GM12878 (cell line): ENCODE measurements around the gene S100A8. TPM values are rescaled to one million over a fixed set of nuclear protein-coding genes. Genes with fewer than 3 reads are reported as not detected.

ENCODE experiments used
- ATAC-seq: fragments of 200-7000 bp; cut with Tn5 transposase; 3 replicates; pipeline ENCODE4 v1.9.1; 2020; ENCODE audit warnings: mild to moderate bottlenecking, moderate library complexity
- BruUV-seq: library from RNA; stranded (reverse); fragments of 400-500 nt; replicated peaks from 2 replicates; lab custom pipeline; 2021; lab: Mats Ljungman, UMichigan
- CTCF ChIA-PET: fragments of 300-600 bp; sonication (Branson Sonifier 250); formaldehyde crosslinking; extraction: SDS; loops from one replicate; lab custom pipeline; 2021; ENCODE audit warnings: inconsistent platforms; lab: Yijun Ruan, JAX
- POLR2A ChIA-PET: fragments of 350-600 bp; formaldehyde crosslinking; extraction: SDS; loops from one replicate; lab custom pipeline; 2021; ENCODE audit warnings: inconsistent platforms; lab: Charles Lee
- RAD21 ChIA-PET: fragments of 300-600 bp; sonication (Branson Sonifier 250); formaldehyde crosslinking; loops from one replicate; lab custom pipeline; 2023; ENCODE audit warnings: antibody characterized with exemption; ENCODE audit not compliant: unreplicated experiment; lab: Charles Lee
- SMC1A ChIA-PET: fragments of 300-600 bp; sonication (Branson Sonifier 250); formaldehyde crosslinking; loops from one replicate; lab custom pipeline; 2023; ENCODE audit not compliant: unreplicated experiment, uncharacterized antibody; lab: Charles Lee
- DNase-seq: peaks from one replicate; pipeline ENCODE4 v3.0.0-alpha.2; 2011; ENCODE audit warnings: low read depth, low spot score
- FAIRE-seq: peaks from 3 replicates; lab custom pipeline; 2011; peaks lifted over from hg19 to GRCh38; lab: Jason Lieb, UNC
- H2AFZ ChIP-seq: 2 replicates; pipeline ENCODE4 v1.6.0; 2011; ENCODE audit warnings: low read depth, low read length, control low read depth; ENCODE audit not compliant: control insufficient read depth
- H3K27ac ChIP-seq: 2 replicates; pipeline ENCODE4 v1.5.1; 2011; ENCODE audit warnings: control low read depth; ENCODE audit not compliant: control insufficient read depth, insufficient read depth
- H3K27me3 ChIP-seq, 2 experiments: replicated peaks in 1 of 2; 2 replicates each; pipeline versions ENCODE4 v1.6.0 to v1.6.1; 2011; ENCODE audit warnings: low read length in 1 of 2; ENCODE audit not compliant: control insufficient read depth in 2 of 2, insufficient read depth in 2 of 2
- H3K36me3 ChIP-seq, 2 experiments: 2 replicates each; pipeline ENCODE4 v1.5.1; 2011; ENCODE audit warnings: low read length in 1 of 2; ENCODE audit not compliant: control insufficient read depth in 2 of 2, insufficient read depth in 2 of 2
- H3K4me1 ChIP-seq: 2 replicates; pipeline ENCODE4 v1.6.1; 2011; ENCODE audit warnings: mild to moderate bottlenecking, low read length, moderate library complexity, mixed read lengths; ENCODE audit not compliant: control insufficient read depth, insufficient read depth
- H3K4me2 ChIP-seq: 2 replicates; pipeline ENCODE4 v1.6.0; 2011; ENCODE audit warnings: control low read depth; ENCODE audit not compliant: control insufficient read depth, insufficient read depth
- H3K4me3 ChIP-seq: fragments of 200-600 bp; sonication (generic); 2 replicates; pipeline ENCODE4 v1.5.1; 2016
- H3K79me2 ChIP-seq: 2 replicates; pipeline ENCODE4 v1.6.0; 2011; ENCODE audit warnings: low read length; ENCODE audit not compliant: control insufficient read depth, insufficient read depth
- H3K9ac ChIP-seq: 2 replicates; pipeline ENCODE4 v1.8.0; 2011; ENCODE audit warnings: low read length, control low read depth, mixed read lengths; ENCODE audit not compliant: control insufficient read depth, insufficient read depth
- H3K9me3 ChIP-seq: replicated peaks from 3 replicates; pipeline ENCODE4 v1.5.1; 2011; ENCODE audit warnings: mild to moderate bottlenecking, low read length; ENCODE audit not compliant: control insufficient read depth, insufficient read depth
- H4K20me1 ChIP-seq: 2 replicates; pipeline ENCODE4 v1.6.0; 2011; ENCODE audit not compliant: control insufficient read depth, insufficient read depth
- CBX3 ChIP-seq: fragments of 200-600 bp; sonication (generic); IDR thresholded peaks from 2 replicates; pipeline ENCODE4 v1.6.1; 2016; ENCODE audit warnings: low read depth, borderline replicate concordance
- EP300 ChIP-seq, 2 experiments: fragments of 150-350 bp in 1 of 2; IDR thresholded peaks; 2 replicates each; pipeline ENCODE4 v1.6.1; 2011 to 2012; ENCODE audit warnings: low read depth in 2 of 2, low read length in 2 of 2, borderline replicate concordance in 1 of 2, improper control_type of control experiment in 1 of 2, inconsistent platforms in 1 of 2; ENCODE audit not compliant: control insufficient read depth in 1 of 2
- JUNB ChIP-seq: IDR thresholded peaks from 2 replicates; pipeline ENCODE4 v1.6.1; 2016; ENCODE audit warnings: antibody characterized with exemption, mild to moderate bottlenecking
- KAT2A ChIP-seq: conservative IDR thresholded peaks from 2 replicates; pipeline ENCODE4 v1.6.1; 2011; ENCODE audit warnings: low read depth, low read length; ENCODE audit not compliant: control insufficient read depth
- KDM1A ChIP-seq: fragments of 200-600 bp; sonication (generic); IDR thresholded peaks from 2 replicates; pipeline ENCODE4 v1.6.1; 2016; ENCODE audit warnings: borderline replicate concordance
- KLF5 ChIP-seq: fragments of 450-650 bp; IDR thresholded peaks from 2 replicates; pipeline ENCODE4 v1.6.1; 2014; ENCODE audit warnings: mild to moderate bottlenecking; ENCODE audit not compliant: partially characterized antibody
- NR2F1 ChIP-seq: fragments of 450-650 bp; conservative IDR thresholded peaks from 2 replicates; pipeline ENCODE4 v1.6.1; 2017; ENCODE audit warnings: mild to moderate bottlenecking
- RELA ChIP-seq: fragments of 450-650 bp; IDR thresholded peaks from 2 replicates; pipeline ENCODE4 v1.8.0; 2014; ENCODE audit warnings: borderline replicate concordance; ENCODE audit not compliant: partially characterized antibody
- SMAD5 ChIP-seq: IDR thresholded peaks from 2 replicates; pipeline ENCODE4 v1.6.1; 2016; ENCODE audit warnings: antibody characterized with exemption, low read depth
- SRF ChIP-seq, 2 experiments: IDR thresholded peaks; 2 replicates each; pipeline ENCODE4 v1.6.1; 2011; ENCODE audit warnings: low read depth in 2 of 2, low read length in 2 of 2, mild to moderate bottlenecking in 1 of 2, moderate library complexity in 1 of 2
- ZBED1 ChIP-seq: IDR thresholded peaks from 2 replicates; pipeline ENCODE4 v1.6.1; 2016; ENCODE audit warnings: borderline replicate concordance
- WGBS: methylation state at CpG from one replicate; pipeline ENCODE4 v1.1.6; 2016; ENCODE audit warnings: low lambda C conversion rate; ENCODE audit not compliant: insufficient replicate concordance, insufficient coverage; ENCODE audit errors: missing lambda C conversion rate; 5-methylcytosine and 5-hydroxymethylcytosine counted together
- in situ Hi-C: fragments of 300-500 bp; cut with MboI; formaldehyde crosslinking; loops from 9 replicates; pipeline ENCODE4 v1.14.3; 2018; ENCODE audit warnings: mixed read lengths
- intact Hi-C: fragments of 100-400 bp; cut with micrococcal nuclease; formaldehyde crosslinking; loops from one replicate; pipeline ENCODE4 v1.14.2; 2022; ENCODE audit not compliant: unreplicated experiment
- polyA plus RNA-seq, 11 experiments: library from polyadenylated mRNA; depleted of rRNA in 4 of 11; unstranded in 6 of 11; stranded (reverse) in 5 of 11; fragments of >200 nt; fragmentation: Nextera tagmentation in 4 of 11; fragmentation: Illumina TruSeq in 1 of 11; extraction: Ambion mirVana in 4 of 11; extraction: Trizol in 1 of 11; gene quantifications; 1 replicate in 1 of 11; 2 replicates in 10 of 11; pipeline versions ENCODE4 v1.2.1 to v1.2.3, GENCODE V29; 2011 to 2016; ENCODE audit warnings: inconsistent platforms in 2 of 11, missing spikeins in 2 of 11, low read depth in 1 of 11
- total RNA-seq, 4 experiments: library from RNA; depleted of rRNA in 3 of 4; stranded (reverse); fragments of >200 nt in 3 of 4; fragmentation: Illumina TruSeq in 1 of 4; extraction: Trizol in 1 of 4; gene quantifications; 2 replicates each; pipeline versions ENCODE4 v1.2.1 to v1.2.3, GENCODE V29; 2013 to 2021
- TF ChIP-seq, protein P1 (sequence below): fragments of 450-650 bp; IDR thresholded peaks from 2 replicates; pipeline ENCODE4 v1.6.1; 2017; ENCODE audit warnings: low read depth, mild to moderate bottlenecking, moderate library complexity
- TF ChIP-seq, protein P2 (sequence below): IDR thresholded peaks from 2 replicates; pipeline ENCODE4 v1.6.1; 2011; ENCODE audit warnings: borderline replicate concordance, low read depth, mild to moderate bottlenecking, moderate library complexity, mixed read lengths, low read length; ENCODE audit not compliant: insufficient read depth; ENCODE audit errors: extremely low read length
- TF ChIP-seq, protein P3 (sequence below): fragments of 150-350 bp; IDR thresholded peaks from 2 replicates; pipeline ENCODE4 v1.6.1; 2016; ENCODE audit warnings: low read depth, low read length
- TF ChIP-seq, protein P4 (sequence below): IDR thresholded peaks from 2 replicates; pipeline ENCODE4 v1.6.1; 2012; ENCODE audit warnings: low read depth, low read length, improper control_type of control experiment
- TF ChIP-seq, protein P5 (sequence below): IDR thresholded peaks from 2 replicates; pipeline ENCODE4 v1.6.1; 2011; ENCODE audit warnings: low read depth, low read length, improper control_type of control experiment, borderline replicate concordance

S100A8 gene
- total and polyA plus RNA-seq, 10 of the 15 experiments (the other 5 are each of a cell fraction or from before 2014, with no cell fraction given) = 0.28 TPM; not detected in 9

DNA sequence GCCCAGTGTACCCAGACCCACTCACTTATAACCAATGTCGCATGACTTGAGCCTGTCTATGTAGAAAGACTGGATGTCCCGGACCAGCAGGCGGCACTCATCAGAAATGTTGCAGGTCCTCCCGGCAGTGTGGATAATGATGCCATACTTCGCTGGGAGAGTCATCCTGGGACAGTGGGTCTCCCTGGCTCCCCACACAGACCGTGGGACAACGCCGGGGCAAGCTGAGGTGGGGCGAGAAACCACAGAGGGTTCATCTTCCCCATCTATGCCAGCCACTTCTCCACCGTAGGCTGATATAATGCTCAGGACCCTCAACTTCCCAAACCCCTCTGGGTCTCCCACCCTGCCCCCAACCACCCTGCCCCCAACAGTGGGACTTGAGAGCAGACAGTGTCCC lies 50.5 kb downstream of the S100A8 start:
- SMC1A ChIA-PET = interaction anchor here (4.9 kb wide), 1 partner anchor 13 kb away, joined by 27 read pairs; no protein-coding TSS in a partner anchor
- DNase-seq (no peak), ATAC-seq (no peak), FAIRE-seq (no peak)
- peaks cover 22% of the 10 kb centered on the region for H3K4me1 ChIP-seq
- no peak overlapping the region for H3K4me3 ChIP-seq
- intact Hi-C loops = loop anchor here (5.0 kb wide), 1 partner anchor 78 kb away; no protein-coding TSS in a partner anchor
- H3K4me2 ChIP-seq = peak overlapping the region; percentile 26; the same call in 1 of the 2 replicates
- H3K9ac ChIP-seq = no peak overlapping the region
- peak overlapping the region; percentile 7 for H3K27ac ChIP-seq
- 60% methylated on average over 10 of the region's 10 CpGs for WGBS
- BruUV-seq = no TSS peak
- TF ChIP-seq RELA (no peak), KAT2A (no peak), SRF (IDR thresholded peaks at IDR 0.05; ENCODE audit: low read depth in 2 of 2, low read length in 2 of 2) (no peak), NR2F1 (no peak), ZBED1 (no peak), CBX3 (no peak), EP300 (IDR thresholded peaks at IDR 0.05; ENCODE audit: borderline replicate concordance in 1 of 2, control insufficient read depth in 1 of 2, low read depth in 2 of 2, low read length in 2 of 2) (no peak), JUNB (no peak), KDM1A (no peak), SMAD5 (no peak), KLF5 (no peak)
- TF ChIP-seq, protein P1, sequence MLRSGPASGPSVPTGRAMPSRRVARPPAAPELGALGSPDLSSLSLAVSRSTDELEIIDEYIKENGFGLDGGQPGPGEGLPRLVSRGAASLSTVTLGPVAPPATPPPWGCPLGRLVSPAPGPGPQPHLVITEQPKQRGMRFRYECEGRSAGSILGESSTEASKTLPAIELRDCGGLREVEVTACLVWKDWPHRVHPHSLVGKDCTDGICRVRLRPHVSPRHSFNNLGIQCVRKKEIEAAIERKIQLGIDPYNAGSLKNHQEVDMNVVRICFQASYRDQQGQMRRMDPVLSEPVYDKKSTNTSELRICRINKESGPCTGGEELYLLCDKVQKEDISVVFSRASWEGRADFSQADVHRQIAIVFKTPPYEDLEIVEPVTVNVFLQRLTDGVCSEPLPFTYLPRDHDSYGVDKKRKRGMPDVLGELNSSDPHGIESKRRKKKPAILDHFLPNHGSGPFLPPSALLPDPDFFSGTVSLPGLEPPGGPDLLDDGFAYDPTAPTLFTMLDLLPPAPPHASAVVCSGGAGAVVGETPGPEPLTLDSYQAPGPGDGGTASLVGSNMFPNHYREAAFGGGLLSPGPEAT = no peak
- TF ChIP-seq, protein P2, sequence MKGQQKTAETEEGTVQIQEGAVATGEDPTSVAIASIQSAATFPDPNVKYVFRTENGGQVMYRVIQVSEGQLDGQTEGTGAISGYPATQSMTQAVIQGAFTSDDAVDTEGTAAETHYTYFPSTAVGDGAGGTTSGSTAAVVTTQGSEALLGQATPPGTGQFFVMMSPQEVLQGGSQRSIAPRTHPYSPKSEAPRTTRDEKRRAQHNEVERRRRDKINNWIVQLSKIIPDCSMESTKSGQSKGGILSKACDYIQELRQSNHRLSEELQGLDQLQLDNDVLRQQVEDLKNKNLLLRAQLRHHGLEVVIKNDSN = no peak
- TF ChIP-seq, protein P3, sequence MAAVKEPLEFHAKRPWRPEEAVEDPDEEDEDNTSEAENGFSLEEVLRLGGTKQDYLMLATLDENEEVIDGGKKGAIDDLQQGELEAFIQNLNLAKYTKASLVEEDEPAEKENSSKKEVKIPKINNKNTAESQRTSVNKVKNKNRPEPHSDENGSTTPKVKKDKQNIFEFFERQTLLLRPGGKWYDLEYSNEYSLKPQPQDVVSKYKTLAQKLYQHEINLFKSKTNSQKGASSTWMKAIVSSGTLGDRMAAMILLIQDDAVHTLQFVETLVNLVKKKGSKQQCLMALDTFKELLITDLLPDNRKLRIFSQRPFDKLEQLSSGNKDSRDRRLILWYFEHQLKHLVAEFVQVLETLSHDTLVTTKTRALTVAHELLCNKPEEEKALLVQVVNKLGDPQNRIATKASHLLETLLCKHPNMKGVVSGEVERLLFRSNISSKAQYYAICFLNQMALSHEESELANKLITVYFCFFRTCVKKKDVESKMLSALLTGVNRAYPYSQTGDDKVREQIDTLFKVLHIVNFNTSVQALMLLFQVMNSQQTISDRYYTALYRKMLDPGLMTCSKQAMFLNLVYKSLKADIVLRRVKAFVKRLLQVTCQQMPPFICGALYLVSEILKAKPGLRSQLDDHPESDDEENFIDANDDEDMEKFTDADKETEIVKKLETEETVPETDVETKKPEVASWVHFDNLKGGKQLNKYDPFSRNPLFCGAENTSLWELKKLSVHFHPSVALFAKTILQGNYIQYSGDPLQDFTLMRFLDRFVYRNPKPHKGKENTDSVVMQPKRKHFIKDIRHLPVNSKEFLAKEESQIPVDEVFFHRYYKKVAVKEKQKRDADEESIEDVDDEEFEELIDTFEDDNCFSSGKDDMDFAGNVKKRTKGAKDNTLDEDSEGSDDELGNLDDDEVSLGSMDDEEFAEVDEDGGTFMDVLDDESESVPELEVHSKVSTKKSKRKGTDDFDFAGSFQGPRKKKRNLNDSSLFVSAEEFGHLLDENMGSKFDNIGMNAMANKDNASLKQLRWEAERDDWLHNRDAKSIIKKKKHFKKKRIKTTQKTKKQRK = no peak
- TF ChIP-seq, protein P4, sequence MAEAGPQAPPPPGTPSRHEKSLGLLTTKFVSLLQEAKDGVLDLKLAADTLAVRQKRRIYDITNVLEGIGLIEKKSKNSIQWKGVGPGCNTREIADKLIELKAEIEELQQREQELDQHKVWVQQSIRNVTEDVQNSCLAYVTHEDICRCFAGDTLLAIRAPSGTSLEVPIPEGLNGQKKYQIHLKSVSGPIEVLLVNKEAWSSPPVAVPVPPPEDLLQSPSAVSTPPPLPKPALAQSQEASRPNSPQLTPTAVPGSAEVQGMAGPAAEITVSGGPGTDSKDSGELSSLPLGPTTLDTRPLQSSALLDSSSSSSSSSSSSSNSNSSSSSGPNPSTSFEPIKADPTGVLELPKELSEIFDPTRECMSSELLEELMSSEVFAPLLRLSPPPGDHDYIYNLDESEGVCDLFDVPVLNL = no peak
- TF ChIP-seq, protein P5, sequence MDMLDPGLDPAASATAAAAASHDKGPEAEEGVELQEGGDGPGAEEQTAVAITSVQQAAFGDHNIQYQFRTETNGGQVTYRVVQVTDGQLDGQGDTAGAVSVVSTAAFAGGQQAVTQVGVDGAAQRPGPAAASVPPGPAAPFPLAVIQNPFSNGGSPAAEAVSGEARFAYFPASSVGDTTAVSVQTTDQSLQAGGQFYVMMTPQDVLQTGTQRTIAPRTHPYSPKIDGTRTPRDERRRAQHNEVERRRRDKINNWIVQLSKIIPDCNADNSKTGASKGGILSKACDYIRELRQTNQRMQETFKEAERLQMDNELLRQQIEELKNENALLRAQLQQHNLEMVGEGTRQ = no peak
- no peaks in the 10 kb centered on the region for H3K9me3 ChIP-seq
- RAD21 ChIA-PET = no interaction called here
- in situ Hi-C loops = no loop called here
- CTCF ChIA-PET = interaction anchor here (0.9 to 1.0 kb wide), 2 partner anchors 9 to 49 kb away, joined by 3 read pairs; no protein-coding TSS in a partner anchor
- POLR2A ChIA-PET = no interaction called here
- H2AFZ ChIP-seq = no peak overlapping the region
- H4K20me1 ChIP-seq = no peaks in the 10 kb centered on the region
- peaks cover 17% of the 10 kb centered on the region for H3K79me2 ChIP-seq
- H3K27me3 ChIP-seq = no peaks in the 10 kb centered on the region
- no peaks in the 10 kb centered on the region for H3K36me3 ChIP-seq
